Measurements from ENCODE around the gene KIAA1671. TPM values are rescaled to one million over a fixed set of nuclear protein-coding genes. Genes with fewer than 3 reads are reported as not detected.

KIAA1671 gene
- total RNA-seq, 1 donor from 2014 or later = 11.5 TPM

DNA sequence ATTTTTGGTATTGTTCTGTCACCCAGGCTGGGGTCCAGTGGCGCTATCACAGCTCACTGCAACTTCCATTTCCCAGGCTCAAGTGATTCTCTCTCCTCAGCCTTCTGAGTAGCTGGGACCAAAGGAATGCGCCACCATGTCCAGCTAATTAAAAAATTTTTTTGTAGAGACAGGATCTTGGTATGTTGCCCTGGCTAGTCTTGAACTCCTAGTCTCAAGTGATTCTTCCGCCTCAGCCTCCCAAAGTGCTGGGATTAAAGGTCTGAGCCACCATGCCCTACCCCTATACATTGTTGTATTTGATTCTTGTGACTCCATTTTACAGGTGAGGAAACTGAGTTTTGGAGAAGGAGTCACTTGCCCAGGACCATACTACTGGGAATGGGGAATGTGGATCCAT, 11.9 kb downstream of the KIAA1671 start:
- Histone ChIP-seq H3K4me1 (ENCODE audit: control insufficient read depth in 3 of 3, insufficient read depth in 3 of 3, low read length in 3 of 3) (peaks cover 27 to 41% (median 30%) of the 10 kb centered on the region in 3 donors), H3K27ac (ENCODE audit: low read depth, low read length) (no peak overlapping the region)

GRCh38 chr22:24965822-24966626, 13.5 kb downstream of the KIAA1671 start:
- Histone ChIP-seq H3K4me3 (ENCODE audit: low read length in 3 of 3) (peak overlapping the region in 2 of 3 donors; percentile 7 to 14), H3K9ac (ENCODE audit: low read depth in 1 of 3, low read length in 3 of 3) (peak overlapping the region in 1 of 3 donors; percentile 25), H3K4me1 (ENCODE audit: control insufficient read depth in 3 of 3, insufficient read depth in 3 of 3, low read length in 3 of 3) (peaks cover 36 to 51% (median 41%) of the 10 kb centered on the region in 3 donors), H3K27me3 (ENCODE audit: control insufficient read depth in 3 of 3, insufficient read depth in 3 of 3, low read length in 3 of 3) (no peaks in the 10 kb centered on the region), H3K9me3 (ENCODE audit: control insufficient read depth in 3 of 3, low read length in 3 of 3) (peaks cover 0 to 2% (median 0%) of the 10 kb centered on the region in 3 donors), H3K27ac (ENCODE audit: low read depth, low read length) (peak overlapping the region; percentile 52), H3K36me3 (ENCODE audit: control insufficient read depth in 3 of 3, insufficient read depth in 3 of 3, low read length in 3 of 3) (no peaks in the 10 kb centered on the region)

More for the DNA sequence above, 11.9 kb downstream of the KIAA1671 start:
- no peaks in the 10 kb centered on the region for H3K36me3 ChIP-seq (ENCODE audit: control insufficient read depth in 3 of 3, insufficient read depth in 3 of 3, low read length in 3 of 3)
- H3K9me3 ChIP-seq (ENCODE audit: control insufficient read depth in 3 of 3, low read length in 3 of 3) = peaks cover 0 to 2% (median 0%) of the 10 kb centered on the region in 3 donors
- no peak overlapping the region for H3K4me3 ChIP-seq (ENCODE audit: low read length in 3 of 3)
- H3K27me3 ChIP-seq (ENCODE audit: control insufficient read depth in 3 of 3, insufficient read depth in 3 of 3, low read length in 3 of 3) = no peaks in the 10 kb centered on the region
- no peak overlapping the region for H3K9ac ChIP-seq (ENCODE audit: low read depth in 1 of 3, low read length in 3 of 3)

DNA sequence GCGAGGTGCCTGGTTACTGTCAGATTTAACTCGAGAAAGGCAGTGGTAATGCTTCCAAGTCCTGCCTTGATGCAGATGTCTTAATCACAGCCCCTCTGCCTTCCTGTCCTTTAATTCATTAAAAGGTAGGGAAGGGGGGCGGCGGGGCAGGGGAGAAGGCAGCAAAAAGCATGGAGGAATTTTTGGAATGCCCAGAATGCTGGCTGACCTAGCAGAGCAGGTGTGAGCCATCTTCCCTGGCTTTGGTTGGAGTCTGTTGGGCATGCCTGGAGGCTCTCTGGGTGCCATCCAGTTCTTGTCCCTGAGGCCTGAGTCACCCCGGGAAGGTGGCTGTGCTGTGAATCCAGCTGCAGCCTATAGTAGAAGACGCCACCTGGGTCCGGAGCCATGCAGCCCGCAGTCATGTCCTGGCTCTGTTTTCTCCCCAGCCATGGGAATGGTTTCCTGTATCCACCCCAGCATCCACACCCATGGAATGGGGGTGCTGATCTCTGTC, 15.6 kb downstream of the KIAA1671 start:
- Histone ChIP-seq H3K27ac (ENCODE audit: low read depth, low read length) (peak overlapping the region; percentile 37), H3K4me1 (ENCODE audit: control insufficient read depth in 3 of 3, insufficient read depth in 3 of 3, low read length in 3 of 3) (peaks cover 33 to 47% (median 41%) of the 10 kb centered on the region in 3 donors), H3K4me3 (ENCODE audit: low read length in 3 of 3) (peak overlapping the region in 1 of 3 donors; percentile 30), H3K27me3 (ENCODE audit: control insufficient read depth in 3 of 3, insufficient read depth in 3 of 3, low read length in 3 of 3) (no peaks in the 10 kb centered on the region), H3K36me3 (ENCODE audit: control insufficient read depth in 3 of 3, insufficient read depth in 3 of 3, low read length in 3 of 3) (no peaks in the 10 kb centered on the region), H3K9ac (ENCODE audit: low read depth in 1 of 3, low read length in 3 of 3) (peak overlapping the region in 1 of 3 donors; percentile 8), H3K9me3 (ENCODE audit: control insufficient read depth in 3 of 3, low read length in 3 of 3) (no peaks in the 10 kb centered on the region)

- peak overlapping the region; percentile 51 for H3K27ac ChIP-seq (ENCODE audit: low read depth, low read length)
- H3K9ac ChIP-seq (ENCODE audit: low read depth in 1 of 3, low read length in 3 of 3) = peak overlapping the region in 1 of 3 donors; percentile 57
- no peaks in the 10 kb centered on the region for H3K36me3 ChIP-seq (ENCODE audit: control insufficient read depth in 3 of 3, insufficient read depth in 3 of 3, low read length in 3 of 3)
- H3K4me1 ChIP-seq (ENCODE audit: control insufficient read depth in 3 of 3, insufficient read depth in 3 of 3, low read length in 3 of 3) = peaks cover 35 to 44% (median 41%) of the 10 kb centered on the region in 3 donors
- H3K27me3 ChIP-seq (ENCODE audit: control insufficient read depth in 3 of 3, insufficient read depth in 3 of 3, low read length in 3 of 3) = no peaks in the 10 kb centered on the region
- H3K9me3 ChIP-seq (ENCODE audit: control insufficient read depth in 3 of 3, low read length in 3 of 3) = no peaks in the 10 kb centered on the region
- peak overlapping the region in 1 of 3 donors; percentile 41 for H3K4me3 ChIP-seq (ENCODE audit: low read length in 3 of 3)
Observed at GRCh38 chr22:24969560-24970301, 17.2 kb downstream of the KIAA1671 start.

DNA sequence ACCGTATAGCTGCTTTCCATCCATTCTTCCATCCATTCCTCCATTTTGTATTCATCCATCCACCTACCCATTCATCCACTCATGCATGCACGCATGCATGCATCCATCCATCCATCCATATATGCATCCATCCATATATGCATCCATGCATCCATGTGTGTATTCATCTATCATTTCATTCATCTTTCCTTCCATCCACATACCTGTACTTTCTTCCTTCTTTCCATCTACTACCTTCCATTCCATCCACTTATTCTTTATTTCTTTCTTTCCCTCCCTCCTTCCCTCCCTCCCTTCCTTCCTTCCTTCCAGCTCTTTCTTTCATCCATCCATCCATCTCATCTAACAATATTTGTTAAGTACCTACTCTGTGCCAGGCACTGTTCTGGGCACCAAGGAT, 19.9 kb downstream of the KIAA1671 start:
- no peaks in the 10 kb centered on the region for H3K27me3 ChIP-seq (ENCODE audit: control insufficient read depth in 3 of 3, insufficient read depth in 3 of 3, low read length in 3 of 3)
- H3K36me3 ChIP-seq (ENCODE audit: control insufficient read depth in 3 of 3, insufficient read depth in 3 of 3, low read length in 3 of 3) = no peaks in the 10 kb centered on the region
- no peak overlapping the region for H3K27ac ChIP-seq (ENCODE audit: low read depth, low read length)
- H3K9ac ChIP-seq (ENCODE audit: low read depth in 1 of 3, low read length in 3 of 3) = no peak overlapping the region
- H3K4me3 ChIP-seq (ENCODE audit: low read length in 3 of 3) = no peak overlapping the region
- H3K4me1 ChIP-seq (ENCODE audit: control insufficient read depth in 3 of 3, insufficient read depth in 3 of 3, low read length in 3 of 3) = peaks cover 35 to 49% (median 41%) of the 10 kb centered on the region in 3 donors
- no peaks in the 10 kb centered on the region for H3K9me3 ChIP-seq (ENCODE audit: control insufficient read depth in 3 of 3, low read length in 3 of 3)

DNA sequence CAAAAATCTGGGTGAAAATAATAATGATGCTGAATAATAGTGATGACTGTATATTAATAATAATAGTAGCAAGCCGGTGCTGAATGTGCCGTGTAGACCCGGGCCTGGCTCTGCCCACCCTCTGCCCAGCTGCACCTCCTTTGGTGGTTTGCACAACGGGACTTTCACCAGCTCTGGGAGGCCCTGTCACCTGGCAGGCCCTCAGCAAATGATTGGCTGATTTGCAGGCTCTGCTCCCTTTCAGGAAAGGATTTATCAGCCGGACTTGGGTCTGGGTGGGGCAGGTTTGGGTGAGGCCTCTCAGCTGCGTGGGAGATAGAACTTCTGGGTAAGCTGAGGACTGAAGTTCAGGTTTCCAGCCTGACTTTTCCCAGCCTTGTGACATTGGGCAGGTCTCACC, 21.4 kb downstream of the KIAA1671 start:
- no peak overlapping the region for H3K27ac ChIP-seq (ENCODE audit: low read depth, low read length)
- H3K36me3 ChIP-seq (ENCODE audit: control insufficient read depth in 3 of 3, insufficient read depth in 3 of 3, low read length in 3 of 3) = no peaks in the 10 kb centered on the region
- no peak overlapping the region for H3K4me3 ChIP-seq (ENCODE audit: low read length in 3 of 3)
- H3K9me3 ChIP-seq (ENCODE audit: control insufficient read depth in 3 of 3, low read length in 3 of 3) = no peaks in the 10 kb centered on the region
- H3K4me1 ChIP-seq (ENCODE audit: control insufficient read depth in 3 of 3, insufficient read depth in 3 of 3, low read length in 3 of 3) = peaks cover 32 to 49% (median 34%) of the 10 kb centered on the region in 3 donors
- H3K27me3 ChIP-seq (ENCODE audit: control insufficient read depth in 3 of 3, insufficient read depth in 3 of 3, low read length in 3 of 3) = no peaks in the 10 kb centered on the region
- H3K9ac ChIP-seq (ENCODE audit: low read depth in 1 of 3, low read length in 3 of 3) = no peak overlapping the region

GRCh38 chr22:24975125-24975640, 22.7 kb downstream of the KIAA1671 start:
- no peaks in the 10 kb centered on the region for H3K27me3 ChIP-seq (ENCODE audit: control insufficient read depth in 3 of 3, insufficient read depth in 3 of 3, low read length in 3 of 3)
- H3K9me3 ChIP-seq (ENCODE audit: control insufficient read depth in 3 of 3, low read length in 3 of 3) = no peaks in the 10 kb centered on the region
- H3K9ac ChIP-seq (ENCODE audit: low read depth in 1 of 3, low read length in 3 of 3) = no peak overlapping the region
- peaks cover 26 to 36% (median 26%) of the 10 kb centered on the region in 3 donors for H3K4me1 ChIP-seq (ENCODE audit: control insufficient read depth in 3 of 3, insufficient read depth in 3 of 3, low read length in 3 of 3)
- H3K4me3 ChIP-seq (ENCODE audit: low read length in 3 of 3) = no peak overlapping the region
- H3K27ac ChIP-seq (ENCODE audit: low read depth, low read length) = no peak overlapping the region
- H3K36me3 ChIP-seq (ENCODE audit: control insufficient read depth in 3 of 3, insufficient read depth in 3 of 3, low read length in 3 of 3) = no peaks in the 10 kb centered on the region

- Histone ChIP-seq H3K27ac (ENCODE audit: low read depth, low read length) (peak overlapping the region; percentile 67), H3K4me1 (ENCODE audit: control insufficient read depth in 3 of 3, insufficient read depth in 3 of 3, low read length in 3 of 3) (peaks cover 23 to 32% (median 24%) of the 10 kb centered on the region in 3 donors), H3K36me3 (ENCODE audit: control insufficient read depth in 3 of 3, insufficient read depth in 3 of 3, low read length in 3 of 3) (no peaks in the 10 kb centered on the region), H3K9ac (ENCODE audit: low read depth in 1 of 3, low read length in 3 of 3) (peak overlapping the region in 1 of 3 donors; percentile 57), H3K4me3 (ENCODE audit: low read length in 3 of 3) (no peak overlapping the region), H3K9me3 (ENCODE audit: control insufficient read depth in 3 of 3, low read length in 3 of 3) (no peaks in the 10 kb centered on the region), H3K27me3 (ENCODE audit: control insufficient read depth in 3 of 3, insufficient read depth in 3 of 3, low read length in 3 of 3) (no peaks in the 10 kb centered on the region)
Observed at GRCh38 chr22:24975813-24976341, 23.4 kb downstream of the KIAA1671 start.

DNA sequence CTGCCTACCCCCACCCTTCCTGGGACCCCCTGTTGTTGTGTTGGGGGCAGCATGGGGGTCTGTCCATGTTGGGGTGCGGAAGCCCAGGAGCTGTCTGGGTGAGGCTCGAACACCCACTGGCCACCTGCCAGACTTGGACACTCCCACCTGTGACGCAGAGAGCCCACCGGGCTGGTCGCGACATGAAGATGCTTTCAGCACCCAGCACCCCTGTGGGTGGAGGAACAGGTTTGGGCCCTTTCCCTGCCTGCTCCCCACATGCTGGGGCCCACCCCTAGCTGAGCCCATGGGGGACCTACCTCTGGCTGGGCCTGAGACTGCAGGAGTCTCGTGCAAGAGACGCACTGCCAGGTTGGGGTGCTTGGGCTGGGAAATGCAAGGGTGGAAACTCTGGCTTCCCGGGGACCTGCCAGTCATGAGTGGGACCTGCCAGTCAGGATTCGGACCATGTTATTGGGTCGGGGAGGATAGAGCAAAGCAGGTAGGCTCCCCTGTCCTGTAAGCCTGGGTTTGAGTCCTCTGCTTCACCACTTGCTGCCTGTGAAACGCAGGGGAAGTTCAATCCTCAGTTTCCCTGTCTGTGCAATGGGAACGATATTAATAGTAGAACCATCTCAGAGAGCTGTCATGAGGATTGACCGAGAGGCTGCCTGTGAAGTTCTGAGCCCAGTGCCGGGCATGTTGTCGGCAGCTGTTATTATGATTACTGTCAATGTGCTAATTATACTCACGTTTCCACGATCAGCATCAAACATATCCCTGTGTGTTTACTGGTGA, 24.1 kb downstream of the KIAA1671 start:
- Histone ChIP-seq H3K36me3 (ENCODE audit: control insufficient read depth in 3 of 3, insufficient read depth in 3 of 3, low read length in 3 of 3) (no peaks in the 10 kb centered on the region), H3K27me3 (ENCODE audit: control insufficient read depth in 3 of 3, insufficient read depth in 3 of 3, low read length in 3 of 3) (no peaks in the 10 kb centered on the region), H3K9me3 (ENCODE audit: control insufficient read depth in 3 of 3, low read length in 3 of 3) (no peaks in the 10 kb centered on the region), H3K9ac (ENCODE audit: low read depth in 1 of 3, low read length in 3 of 3) (peak overlapping the region in 2 of 3 donors; percentile 17 to 57), H3K4me1 (ENCODE audit: control insufficient read depth in 3 of 3, insufficient read depth in 3 of 3, low read length in 3 of 3) (peaks cover 23 to 36% (median 26%) of the 10 kb centered on the region in 3 donors), H3K4me3 (ENCODE audit: low read length in 3 of 3) (no peak overlapping the region), H3K27ac (ENCODE audit: low read depth, low read length) (peak overlapping the region; percentile 67)
